ENCODE results near the gene STAT3.

- TF ChIP-seq POLR2A (IDR thresholded peaks at IDR 0.05) (no peak), EP300 (IDR thresholded peaks at IDR 0.05) (no peak), POLR2AphosphoS5 (IDR thresholded peaks at IDR 0.05) (no peak)
- TF ChIP-seq, protein P1, sequence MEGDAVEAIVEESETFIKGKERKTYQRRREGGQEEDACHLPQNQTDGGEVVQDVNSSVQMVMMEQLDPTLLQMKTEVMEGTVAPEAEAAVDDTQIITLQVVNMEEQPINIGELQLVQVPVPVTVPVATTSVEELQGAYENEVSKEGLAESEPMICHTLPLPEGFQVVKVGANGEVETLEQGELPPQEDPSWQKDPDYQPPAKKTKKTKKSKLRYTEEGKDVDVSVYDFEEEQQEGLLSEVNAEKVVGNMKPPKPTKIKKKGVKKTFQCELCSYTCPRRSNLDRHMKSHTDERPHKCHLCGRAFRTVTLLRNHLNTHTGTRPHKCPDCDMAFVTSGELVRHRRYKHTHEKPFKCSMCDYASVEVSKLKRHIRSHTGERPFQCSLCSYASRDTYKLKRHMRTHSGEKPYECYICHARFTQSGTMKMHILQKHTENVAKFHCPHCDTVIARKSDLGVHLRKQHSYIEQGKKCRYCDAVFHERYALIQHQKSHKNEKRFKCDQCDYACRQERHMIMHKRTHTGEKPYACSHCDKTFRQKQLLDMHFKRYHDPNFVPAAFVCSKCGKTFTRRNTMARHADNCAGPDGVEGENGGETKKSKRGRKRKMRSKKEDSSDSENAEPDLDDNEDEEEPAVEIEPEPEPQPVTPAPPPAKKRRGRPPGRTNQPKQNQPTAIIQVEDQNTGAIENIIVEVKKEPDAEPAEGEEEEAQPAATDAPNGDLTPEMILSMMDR (IDR thresholded peaks at IDR 0.05), result no peak
These were observed 79.1 kb downstream of the STAT3 start for GRCh38 chr17:42309142-42309541.

Measured in sigmoid colon (tissue), 4 donors.